Epithelial cell of esophagus (primary cell): ENCODE data around the gene HENMT1.

Source experiments
- DNase-seq: peaks from one replicate; pipeline ENCODE4 v3.0.0; 2010; ENCODE audit warnings: low read depth
- H3K4me3 ChIP-seq: 2 replicates; pipeline ENCODE4 v1.5.1; 2011; ENCODE audit warnings: mild to moderate bottlenecking, low read length, control low read depth
- TF ChIP-seq, protein P1 (sequence below): IDR thresholded peaks from 2 replicates; pipeline ENCODE4 v1.5.1; 2011; ENCODE audit warnings: low read depth, mild to moderate bottlenecking, low read length, control low read depth, inconsistent platforms; ENCODE audit not compliant: insufficient read depth; ENCODE audit errors: missing control alignments

HENMT1 gene

DNA sequence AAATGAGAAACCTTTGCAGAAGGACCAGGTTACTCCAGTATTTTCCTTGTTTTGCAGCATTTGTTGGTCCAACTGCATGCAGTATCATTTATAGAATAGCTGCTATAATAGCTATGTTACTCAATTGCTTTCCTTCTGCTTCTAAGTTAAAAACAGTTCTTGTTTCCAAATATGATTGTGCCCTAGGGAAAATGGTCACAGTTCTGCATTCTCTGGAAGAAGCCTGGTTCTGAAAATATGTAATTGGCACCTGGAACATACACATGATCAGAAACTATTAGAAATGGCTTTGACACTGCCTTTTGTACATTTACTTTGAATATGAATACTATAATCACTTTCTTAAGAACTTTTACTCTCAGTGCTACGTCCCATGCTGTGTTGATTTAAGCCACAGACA lies 33.6 kb downstream of the HENMT1 start:
- TF ChIP-seq, protein P1, sequence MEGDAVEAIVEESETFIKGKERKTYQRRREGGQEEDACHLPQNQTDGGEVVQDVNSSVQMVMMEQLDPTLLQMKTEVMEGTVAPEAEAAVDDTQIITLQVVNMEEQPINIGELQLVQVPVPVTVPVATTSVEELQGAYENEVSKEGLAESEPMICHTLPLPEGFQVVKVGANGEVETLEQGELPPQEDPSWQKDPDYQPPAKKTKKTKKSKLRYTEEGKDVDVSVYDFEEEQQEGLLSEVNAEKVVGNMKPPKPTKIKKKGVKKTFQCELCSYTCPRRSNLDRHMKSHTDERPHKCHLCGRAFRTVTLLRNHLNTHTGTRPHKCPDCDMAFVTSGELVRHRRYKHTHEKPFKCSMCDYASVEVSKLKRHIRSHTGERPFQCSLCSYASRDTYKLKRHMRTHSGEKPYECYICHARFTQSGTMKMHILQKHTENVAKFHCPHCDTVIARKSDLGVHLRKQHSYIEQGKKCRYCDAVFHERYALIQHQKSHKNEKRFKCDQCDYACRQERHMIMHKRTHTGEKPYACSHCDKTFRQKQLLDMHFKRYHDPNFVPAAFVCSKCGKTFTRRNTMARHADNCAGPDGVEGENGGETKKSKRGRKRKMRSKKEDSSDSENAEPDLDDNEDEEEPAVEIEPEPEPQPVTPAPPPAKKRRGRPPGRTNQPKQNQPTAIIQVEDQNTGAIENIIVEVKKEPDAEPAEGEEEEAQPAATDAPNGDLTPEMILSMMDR, result no peak
- DNase-seq, result no peak
- H3K4me3 ChIP-seq, result no peak overlapping the region

DNA sequence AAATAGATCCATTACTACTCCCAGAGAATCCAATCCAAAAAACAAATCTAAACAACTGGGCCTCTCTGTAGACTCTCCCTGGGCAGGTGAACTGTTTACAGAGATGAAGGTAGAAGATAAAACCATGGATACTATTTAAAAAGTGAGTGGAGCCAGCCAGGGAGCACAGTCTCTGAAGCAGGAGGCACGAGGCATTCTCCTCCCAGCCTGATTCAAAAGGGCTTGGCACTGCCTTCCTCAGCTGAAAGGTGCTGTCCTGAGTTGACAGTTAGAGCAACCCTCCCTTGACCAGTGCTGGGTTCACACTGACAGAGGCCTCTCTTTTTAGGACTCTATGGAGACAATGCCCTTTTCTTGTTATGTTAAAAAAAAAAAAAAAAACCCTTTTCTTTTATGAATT lies 36.8 kb downstream of the HENMT1 start:
- TF ChIP-seq, protein P1, result no peak
- no peak overlapping the region for H3K4me3 ChIP-seq
- no peak for DNase-seq

DNA sequence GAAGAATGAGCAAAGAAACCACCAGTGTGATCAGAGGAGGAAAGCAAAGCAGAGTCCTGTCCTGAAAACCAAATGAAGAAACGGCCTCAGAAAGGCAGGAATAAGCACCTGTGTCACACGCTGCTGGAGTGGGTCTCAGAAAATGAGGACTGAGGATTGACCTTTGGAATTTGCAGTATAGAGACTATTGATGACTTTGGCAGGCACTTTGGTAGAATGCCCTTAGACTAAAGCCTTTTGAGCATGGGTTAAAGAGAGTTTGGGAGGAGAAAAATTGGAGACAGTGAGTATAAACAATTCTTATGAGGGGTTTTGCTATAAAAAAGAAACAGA lies 43.2 kb downstream of the HENMT1 start:
- no peak overlapping the region for H3K4me3 ChIP-seq
- TF ChIP-seq, protein P1, result no peak
- no peak for DNase-seq

DNA sequence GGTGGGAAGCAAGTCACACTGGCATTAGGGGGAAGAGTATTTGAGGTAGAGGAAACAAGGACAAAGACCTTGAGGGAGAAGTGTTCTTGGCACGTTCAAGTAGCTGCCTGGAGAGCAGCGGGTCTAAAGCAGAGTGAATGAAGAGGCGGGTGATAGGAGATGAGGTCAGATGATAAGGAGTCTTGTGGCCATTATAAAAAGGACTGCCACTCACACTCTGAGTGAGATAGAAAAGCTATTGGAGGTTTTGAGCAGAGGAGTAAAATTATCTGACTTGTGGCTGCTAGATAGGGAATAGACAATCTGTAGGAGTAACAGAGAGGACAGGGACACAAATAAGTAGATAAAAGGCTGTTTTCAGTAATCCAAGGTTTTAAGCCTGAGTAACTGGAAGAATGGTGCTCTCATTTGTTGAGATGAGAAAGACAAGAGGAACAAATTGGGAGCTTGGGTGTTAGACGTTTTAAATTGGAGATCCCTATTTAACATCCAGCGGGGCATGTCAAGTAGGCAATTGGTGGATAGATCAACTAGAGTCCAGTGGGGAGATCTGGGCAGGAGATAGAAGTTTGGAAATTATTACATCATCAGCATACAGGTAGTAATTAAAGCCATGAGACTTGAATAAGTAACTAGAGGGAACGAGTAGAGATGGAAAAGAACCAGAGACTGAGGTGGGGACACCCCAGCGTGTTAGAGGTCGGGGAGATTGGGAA lies 43.7 kb downstream of the HENMT1 start:
- TF ChIP-seq, protein P1, result no peak
- H3K4me3 ChIP-seq, result no peak overlapping the region
- DNase-seq, result no peak

- TF ChIP-seq, protein P1, result no peak
- DNase-seq, result no peak
- H3K4me3 ChIP-seq, result no peak overlapping the region
Observed at GRCh38 chr1:108615544-108615943, 45.3 kb downstream of the HENMT1 start.

DNA sequence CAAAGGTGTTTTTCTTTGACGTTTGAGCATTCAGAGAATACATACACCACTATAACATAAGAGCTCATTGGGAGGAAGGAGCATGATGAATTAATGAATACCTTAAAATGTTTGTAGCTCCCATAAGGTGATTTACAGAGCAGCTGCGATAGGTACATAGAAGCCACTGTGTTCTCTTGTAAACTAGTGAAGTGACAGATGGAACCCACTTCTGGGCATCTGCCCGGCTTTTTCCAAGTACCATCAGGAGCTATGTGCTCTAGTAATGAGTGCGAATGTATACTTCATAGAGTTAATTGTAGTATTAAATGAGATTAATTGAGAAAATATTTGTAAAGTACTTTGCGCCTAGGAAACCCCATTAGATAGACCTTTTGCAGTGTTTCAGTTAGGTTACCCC lies 48.4 kb downstream of the HENMT1 start:
- H3K4me3 ChIP-seq, result no peak overlapping the region
- TF ChIP-seq, protein P1, result no peak
- no peak for DNase-seq

DNA sequence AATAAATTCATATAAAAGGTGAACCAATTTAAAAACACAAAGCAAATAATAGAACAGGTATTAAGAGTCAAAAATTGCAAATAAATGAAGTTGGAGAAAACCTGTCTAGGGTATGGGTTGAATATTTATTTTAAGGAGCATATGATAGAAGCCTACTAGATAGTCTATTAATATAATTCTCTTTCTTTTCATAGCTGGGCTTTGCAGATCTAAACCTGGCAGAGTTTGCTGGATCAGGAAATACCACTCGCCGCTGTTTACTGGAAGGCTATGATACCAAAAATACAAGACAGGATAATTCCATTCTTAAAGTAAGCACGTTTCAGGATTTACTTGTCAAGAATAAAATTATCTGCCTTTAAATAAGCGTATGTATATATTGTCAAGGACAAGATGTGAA lies 48.9 kb downstream of the HENMT1 start:
- H3K4me3 ChIP-seq, result no peak overlapping the region
- DNase-seq, result no peak
- TF ChIP-seq, protein P1, result no peak
